Fibroblast of skin of right quadriceps (primary cell): ENCODE measurements around the gene KIF21A.

Experiments
- DNase-seq: peaks from one replicate; pipeline ENCODE4 v3.0.0-alpha.2; 2013

KIF21A gene

GRCh38 chr12:39435531-39435930 is 7.4 kb downstream of the KIF21A start:
- DNase-seq, result no peak

GRCh38 chr12:39431797-39432196 is 11.1 kb downstream of the KIF21A start:
- DNase-seq, result no peak

DNA sequence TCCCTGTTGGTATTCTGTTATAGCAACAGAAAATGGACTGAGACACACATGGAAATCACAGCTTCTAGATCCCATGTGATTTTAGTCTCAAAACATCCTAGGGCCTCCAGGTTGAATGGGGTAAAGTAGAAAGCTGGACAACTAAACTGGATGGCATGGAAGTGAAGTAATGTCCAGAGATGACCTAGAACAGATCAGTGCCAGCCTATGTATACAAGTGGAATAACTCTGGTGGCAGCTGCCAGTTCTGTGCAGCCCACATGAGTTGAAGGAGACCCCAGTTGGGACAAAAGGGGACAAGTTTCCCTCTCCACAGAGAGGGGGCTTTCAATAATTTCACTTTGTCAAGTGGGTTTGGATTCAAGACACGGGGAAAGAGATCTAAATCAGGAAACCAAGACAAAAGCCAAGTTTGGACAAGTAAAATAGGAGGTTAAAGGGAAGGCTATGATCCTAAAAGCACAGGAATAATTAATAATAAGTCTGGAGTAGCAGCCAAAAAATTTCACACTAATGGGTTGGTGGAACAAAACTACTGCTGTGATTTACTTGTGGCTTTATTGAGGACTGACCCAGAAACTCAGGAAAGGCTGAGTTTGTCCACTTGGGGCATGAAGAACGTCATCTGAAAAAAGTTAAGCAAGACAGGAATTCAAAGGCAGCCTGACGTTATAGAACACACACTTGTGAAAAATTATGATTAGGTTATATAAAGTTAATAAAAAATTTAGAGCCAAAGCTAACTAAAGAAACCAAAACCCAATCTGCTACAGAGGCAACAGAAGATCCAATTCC is 11.7 kb downstream of the KIF21A start:
- DNase-seq, result no peak

GRCh38 chr12:39429809-39430208 is 13.1 kb downstream of the KIF21A start:
- DNase-seq, result no peak

- no peak for DNase-seq
These were observed 15.5 kb downstream of the KIF21A start for GRCh38 chr12:39427360-39427808.

- no peak for DNase-seq
These were observed 16.2 kb downstream of the KIF21A start for GRCh38 chr12:39426636-39427240.

DNA sequence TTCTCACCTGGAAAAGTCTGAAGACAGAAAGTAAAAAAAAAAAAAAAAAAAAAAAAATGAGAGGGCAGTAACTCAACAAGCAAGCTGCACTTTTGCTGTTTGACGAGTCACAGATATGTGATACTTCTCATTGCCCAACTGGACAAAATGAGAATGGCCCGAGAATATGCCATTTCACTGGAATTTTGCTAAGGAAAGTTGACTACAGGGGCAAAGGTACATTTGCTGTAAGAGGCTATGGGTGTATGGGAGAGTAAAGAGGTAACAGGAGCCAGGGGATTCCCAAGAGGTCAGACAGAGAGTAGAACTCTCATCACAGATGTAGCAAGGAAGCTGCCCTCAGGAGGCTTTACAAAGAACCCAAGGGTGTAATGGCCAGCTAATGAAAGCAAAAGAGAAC is 22.9 kb downstream of the KIF21A start:
- no peak for DNase-seq

DNA sequence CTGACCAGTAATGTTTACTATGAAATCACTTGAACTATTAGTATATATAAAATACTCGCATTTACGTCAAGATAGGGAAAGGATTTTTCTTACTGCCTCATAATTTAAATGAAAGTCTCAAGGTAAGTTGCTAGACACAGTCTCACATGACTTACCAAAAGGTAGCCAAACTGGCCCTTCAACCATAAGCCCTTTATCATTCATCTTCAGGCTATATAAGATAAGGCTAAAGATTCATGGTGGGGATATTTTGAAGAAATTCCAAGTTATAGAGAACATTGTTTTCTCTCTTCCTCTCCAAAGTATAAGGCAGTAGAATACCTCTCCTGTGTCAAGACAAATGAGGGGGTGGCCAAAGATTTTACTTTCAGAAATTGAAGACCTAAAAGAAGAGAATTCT is 23.4 kb downstream of the KIF21A start:
- no peak for DNase-seq

DNA sequence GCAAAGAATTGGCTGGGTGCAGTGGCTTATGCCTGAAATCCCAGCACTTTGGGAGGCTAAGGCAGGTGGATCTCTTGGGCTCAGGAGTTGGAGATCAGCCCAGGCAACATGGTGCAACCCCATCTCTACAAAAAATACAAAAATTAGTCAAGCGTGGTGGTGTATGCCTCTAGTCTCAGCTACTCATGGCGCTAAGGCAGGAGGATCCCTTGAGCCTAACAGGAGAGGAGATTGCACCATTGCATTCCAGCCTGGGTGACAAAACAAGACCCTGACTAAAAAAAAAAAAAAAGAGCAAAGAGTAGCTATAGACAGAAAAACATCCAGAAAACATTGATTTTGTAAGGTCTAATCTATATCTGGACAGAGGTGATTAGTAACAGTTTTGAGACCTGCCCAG is 25.0 kb downstream of the KIF21A start:
- DNase-seq, result no peak

- no peak for DNase-seq
These were observed 28.8 kb downstream of the KIF21A start for GRCh38 chr12:39413836-39414771.

GRCh38 chr12:39412210-39412609 is 30.7 kb downstream of the KIF21A start:
- no peak for DNase-seq

DNA sequence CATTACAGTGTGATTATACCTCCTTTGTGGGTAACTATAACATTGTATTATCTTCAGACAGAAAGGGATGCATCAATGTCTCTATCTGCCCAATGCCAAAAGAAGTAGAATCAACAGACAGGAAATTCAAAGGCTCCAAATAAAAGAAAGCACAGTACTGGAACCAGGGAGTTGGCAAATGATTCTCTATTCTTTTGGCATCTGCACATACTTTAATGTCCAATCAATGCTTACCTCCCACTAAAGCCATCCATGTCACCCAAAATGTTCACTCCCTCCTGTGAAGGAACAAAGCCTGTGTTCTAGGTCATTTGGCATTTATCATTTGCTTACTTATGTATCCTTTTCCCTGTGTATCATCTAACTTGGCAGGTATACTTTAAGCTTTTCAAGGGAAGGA is 36.7 kb downstream of the KIF21A start:
- DNase-seq, result no peak

DNA sequence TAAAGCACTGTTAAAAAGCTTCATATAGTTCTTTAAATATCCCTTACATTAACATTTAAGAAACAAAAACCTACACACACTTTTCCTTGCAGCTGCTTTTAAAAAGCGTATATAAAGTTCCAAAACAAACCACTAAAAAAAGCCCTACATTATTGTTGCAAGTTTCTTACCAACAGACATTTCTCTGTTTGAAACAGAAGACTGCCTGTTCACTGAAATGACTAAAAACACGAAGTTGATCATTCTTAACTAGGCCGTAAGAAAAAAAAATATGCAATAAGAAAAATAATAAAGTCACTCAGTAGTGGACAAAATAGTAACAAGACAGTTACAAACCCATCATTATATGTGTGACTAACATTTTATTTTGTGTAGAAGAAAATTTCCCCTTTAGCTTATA is 37.3 kb downstream of the KIF21A start:
- DNase-seq, result no peak

GRCh38 chr12:39404000-39404399 is 38.9 kb downstream of the KIF21A start:
- no peak for DNase-seq

DNA sequence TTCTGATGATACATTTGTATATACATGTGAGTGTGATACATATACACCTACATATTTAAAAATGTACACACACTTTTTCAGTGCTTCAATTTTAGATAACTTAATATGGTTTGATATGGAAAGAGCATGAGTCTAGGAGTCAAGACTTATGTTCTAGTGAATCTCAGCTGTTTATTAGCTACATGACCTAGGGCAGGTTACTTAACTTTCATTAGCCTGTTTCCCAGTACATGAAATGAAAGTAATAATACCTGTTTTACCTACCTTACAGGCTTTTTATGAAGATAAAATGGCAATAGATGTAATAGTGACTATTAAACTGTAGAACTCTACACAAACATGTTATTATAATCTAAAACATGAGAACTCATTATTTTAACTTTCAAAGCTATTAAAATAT is 39.5 kb downstream of the KIF21A start:
- DNase-seq, result no peak

DNA sequence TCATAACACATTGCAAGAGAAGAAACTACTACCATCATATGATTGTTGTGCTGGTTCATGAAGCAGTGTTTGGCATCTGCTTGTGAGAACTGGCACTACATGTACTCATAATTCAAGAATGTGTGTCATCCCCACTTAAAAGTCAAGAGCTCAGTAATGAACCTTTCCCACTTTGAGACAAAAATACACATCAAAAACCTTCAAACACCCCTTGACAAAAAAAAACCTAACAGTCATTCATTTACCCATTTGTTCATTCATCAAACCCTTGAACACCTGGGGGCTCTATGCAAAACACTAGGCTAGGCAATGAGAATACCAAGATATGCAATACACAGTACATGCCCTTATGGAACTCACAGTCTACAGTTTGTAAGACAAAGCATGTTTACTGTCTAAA is 40.0 kb downstream of the KIF21A start:
- DNase-seq, result no peak

DNA sequence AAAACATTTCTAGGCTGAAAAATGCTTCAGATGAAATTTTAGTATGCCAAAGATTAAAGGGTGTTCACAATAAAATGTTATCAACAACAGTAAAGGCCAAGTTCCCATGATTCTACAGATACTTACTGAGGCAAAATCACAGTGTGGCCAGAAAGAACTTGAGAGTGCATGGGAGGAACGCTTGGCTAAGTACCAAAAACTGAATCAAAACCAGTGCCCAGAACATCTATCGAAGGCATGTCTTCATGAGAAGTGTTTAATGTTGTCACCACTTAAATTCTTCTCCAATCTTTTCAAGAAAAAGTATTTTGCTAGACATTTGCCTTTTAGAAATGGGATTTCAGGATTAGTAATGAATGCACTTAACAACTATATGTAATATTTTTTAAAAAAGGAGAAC is 41.5 kb downstream of the KIF21A start:
- no peak for DNase-seq

DNA sequence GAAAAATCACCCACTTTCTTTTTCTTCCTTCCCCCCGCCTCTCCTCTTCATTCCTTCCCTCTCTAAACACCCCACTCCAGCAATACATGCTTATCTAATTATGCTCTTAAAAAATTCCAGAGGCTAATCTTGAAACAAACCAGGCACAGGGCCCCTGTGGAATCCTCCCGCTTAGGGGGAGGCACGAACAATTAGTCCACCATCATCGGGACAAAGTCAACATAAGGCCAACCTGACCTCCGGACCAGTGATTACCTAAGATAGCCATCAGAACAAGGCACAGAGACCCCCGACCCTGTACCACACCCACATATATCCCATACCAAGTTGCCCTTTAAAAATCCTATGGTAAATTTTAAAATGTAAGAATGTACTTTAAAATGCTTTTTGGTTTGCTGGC is 47.1 kb downstream of the KIF21A start:
- DNase-seq, result no peak

DNA sequence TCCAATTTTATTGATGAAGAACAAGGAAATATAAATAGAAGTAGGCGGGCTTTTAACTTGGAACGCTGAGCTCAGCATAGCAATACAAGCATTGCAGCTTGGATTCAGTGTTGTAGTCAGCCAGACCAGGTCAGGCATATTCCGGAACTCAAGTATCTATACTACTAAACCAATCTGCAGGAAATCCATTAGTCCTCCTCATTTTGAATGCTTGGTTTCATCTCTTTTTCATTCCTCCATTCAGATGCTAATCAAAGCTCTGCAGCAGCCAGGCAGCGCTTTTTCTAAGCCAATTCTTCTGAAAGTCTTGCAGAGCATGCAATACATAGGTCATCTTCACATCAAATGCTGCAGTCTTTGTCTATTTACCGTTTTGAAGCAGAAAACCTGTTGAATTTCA is 49.0 kb downstream of the KIF21A start:
- no peak for DNase-seq

DNA sequence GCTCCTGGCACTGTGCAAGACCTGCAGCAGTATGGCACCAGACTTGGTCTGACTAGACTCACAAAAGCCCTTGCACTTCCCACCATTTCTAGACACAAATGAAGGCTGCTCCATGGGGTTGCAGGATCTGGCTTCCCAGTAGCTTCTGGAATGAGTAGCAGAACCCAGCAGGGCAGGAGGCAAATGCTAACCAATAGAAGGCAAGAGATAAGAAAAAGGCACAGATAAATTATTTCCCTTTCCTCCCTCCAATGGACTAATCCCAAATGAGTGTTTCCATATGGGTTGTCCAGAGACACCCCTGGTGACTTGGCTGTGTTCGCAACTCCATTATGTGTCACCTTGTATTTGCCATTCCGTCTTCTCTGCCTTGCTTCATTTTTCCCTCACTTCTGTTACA is 49.7 kb downstream of the KIF21A start:
- no peak for DNase-seq

DNA sequence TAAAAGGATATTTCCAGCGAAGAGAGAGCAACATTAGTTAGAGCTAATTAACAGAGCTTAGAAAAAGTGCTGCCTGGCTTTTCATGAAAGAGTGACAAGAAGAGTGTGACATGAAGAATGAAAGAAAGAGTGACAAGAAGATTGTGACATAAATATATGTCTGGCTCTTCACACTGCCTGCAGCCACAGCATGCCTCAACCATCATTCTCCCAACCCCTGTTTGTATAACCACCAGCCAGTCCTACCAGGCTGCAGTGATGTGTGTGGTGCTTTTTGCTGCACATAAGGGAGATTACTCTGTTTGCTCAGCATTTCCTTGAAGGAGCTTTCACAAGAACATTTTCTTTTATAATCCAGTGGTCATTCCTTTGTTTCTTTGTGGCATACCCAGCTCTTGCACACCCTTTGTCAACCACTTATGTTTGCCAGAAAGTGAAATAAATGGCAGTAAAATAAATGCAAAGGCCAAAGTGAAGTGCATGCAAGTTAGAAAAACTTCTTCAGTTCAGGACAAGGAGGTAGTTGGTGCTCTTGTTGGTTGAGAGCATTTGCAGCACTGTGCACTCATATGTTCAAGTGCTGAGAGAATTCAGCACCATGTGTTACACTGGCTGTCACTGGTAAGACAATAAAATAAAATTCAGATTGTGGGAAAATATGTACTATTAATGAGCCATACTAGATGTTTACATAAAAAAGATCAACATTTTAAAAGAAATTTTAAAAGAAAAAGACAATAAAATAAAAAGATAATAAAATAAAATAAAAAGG is 50.6 kb downstream of the KIF21A start:
- no peak for DNase-seq

DNA sequence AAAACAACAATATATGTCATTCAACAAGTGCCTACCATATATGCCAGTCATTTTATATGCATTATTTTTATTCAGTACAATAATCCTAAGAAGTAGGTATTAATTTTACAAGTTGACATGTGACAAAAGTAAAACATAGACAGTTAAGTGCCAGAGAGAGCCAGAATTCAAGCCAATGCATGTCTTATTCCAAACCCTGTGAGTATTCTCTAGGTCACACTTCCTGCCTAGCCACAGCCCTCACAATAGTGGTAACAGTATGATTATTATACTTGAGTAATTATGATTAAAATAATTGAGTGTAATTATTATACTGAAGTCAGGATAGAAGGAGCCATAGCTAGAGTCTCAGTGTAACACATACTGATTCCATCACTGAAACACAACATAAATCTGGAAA is 52.2 kb downstream of the KIF21A start:
- DNase-seq, result no peak
